ENCODE data around the gene UBAP1L.

UBAP1L gene

DNA sequence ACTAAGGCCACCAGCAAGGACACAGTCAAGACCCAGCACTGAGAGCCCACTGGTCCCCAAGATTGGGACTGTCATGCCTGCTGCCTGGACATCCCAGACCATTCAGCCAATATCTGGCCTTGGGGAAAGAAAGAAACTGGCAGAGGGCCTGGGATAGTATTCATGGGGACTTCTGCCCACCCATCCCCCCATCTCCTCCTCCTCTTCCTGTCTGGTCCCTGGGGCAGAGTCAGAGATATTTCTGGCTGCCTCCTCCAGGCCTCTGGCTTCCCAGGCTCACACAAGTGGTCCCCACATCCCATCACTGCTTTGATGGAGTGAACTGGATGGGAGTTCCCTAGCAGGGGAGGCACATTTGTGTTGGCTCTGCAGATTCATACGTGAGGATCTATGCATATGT, 43.0 kb downstream of the UBAP1L start:
- Histone ChIP-seq H3K9ac (ENCODE audit: low read depth, low read length) (no peak overlapping the region), H3K9me3 (ENCODE audit: insufficient read depth, low read depth, low read length) (no peaks in the 10 kb centered on the region), H3K4me3 (ENCODE audit: low read length) (no peak overlapping the region), H3K36me3 (ENCODE audit: insufficient read depth, low read length) (no peaks in the 10 kb centered on the region), H3K27ac (ENCODE audit: low read depth, low read length) (no peak overlapping the region), H3K27me3 (ENCODE audit: insufficient read depth, low read length) (no peaks in the 10 kb centered on the region), H3K4me1 (ENCODE audit: insufficient read depth, low read length) (peaks cover 16% of the 10 kb centered on the region)
- 71% methylated on average over 1 of the region's 1 CpG for whole genome bisulfite sequencing

- 77% methylated on average over 5 of the region's 5 CpGs for WGBS
These were observed 43.6 kb downstream of the UBAP1L start for GRCh38 chr15:65071381-65071811.

GRCh38 chr15:65069779-65070546, 45.0 kb downstream of the UBAP1L start:
- Histone ChIP-seq H3K9me3 (ENCODE audit: insufficient read depth, low read depth, low read length) (no peaks in the 10 kb centered on the region), H3K4me1 (ENCODE audit: insufficient read depth, low read length) (peaks cover 33% of the 10 kb centered on the region), H3K27ac (ENCODE audit: low read depth, low read length) (no peak overlapping the region), H3K36me3 (ENCODE audit: insufficient read depth, low read length) (no peaks in the 10 kb centered on the region), H3K27me3 (ENCODE audit: insufficient read depth, low read length) (no peaks in the 10 kb centered on the region), H3K4me3 (ENCODE audit: low read length) (no peak overlapping the region), H3K9ac (ENCODE audit: low read depth, low read length) (no peak overlapping the region)
- 95% methylated on average over 5 of the region's 5 CpGs for WGBS

More at GRCh38 chr15:65071381-65071811, 43.6 kb downstream of the UBAP1L start:
- Histone ChIP-seq H3K27ac (ENCODE audit: low read depth, low read length) (no peak overlapping the region), H3K4me1 (ENCODE audit: insufficient read depth, low read length) (peaks cover 21% of the 10 kb centered on the region), H3K9ac (ENCODE audit: low read depth, low read length) (no peak overlapping the region), H3K36me3 (ENCODE audit: insufficient read depth, low read length) (no peaks in the 10 kb centered on the region), H3K27me3 (ENCODE audit: insufficient read depth, low read length) (no peaks in the 10 kb centered on the region), H3K9me3 (ENCODE audit: insufficient read depth, low read depth, low read length) (no peaks in the 10 kb centered on the region), H3K4me3 (ENCODE audit: low read length) (no peak overlapping the region)

DNA sequence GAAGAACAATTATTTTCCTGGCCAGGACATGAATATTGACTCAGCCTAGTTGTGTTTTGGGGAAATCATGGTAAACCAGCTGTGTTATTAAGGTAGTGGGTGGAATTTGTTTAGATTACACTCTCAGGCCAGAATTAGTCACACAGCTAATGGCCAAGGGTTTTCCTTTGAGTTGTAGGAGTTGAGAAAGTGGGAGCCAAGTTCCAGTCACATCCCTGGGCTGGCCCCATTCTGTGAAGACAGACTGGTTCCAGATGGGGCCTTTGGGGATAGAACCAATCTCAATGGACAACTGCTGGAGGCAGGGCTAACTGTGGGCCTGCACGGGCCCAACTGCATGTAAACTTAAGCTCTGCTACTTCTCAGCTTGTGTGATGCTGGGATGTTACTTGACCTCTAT, 45.8 kb downstream of the UBAP1L start:
- no peak overlapping the region for H3K4me3 ChIP-seq (ENCODE audit: low read length)
- H3K9ac ChIP-seq (ENCODE audit: low read depth, low read length): no peak overlapping the region
- 85% methylated on average over 1 of the region's 1 CpG for WGBS
- H3K27me3 ChIP-seq (ENCODE audit: insufficient read depth, low read length): no peaks in the 10 kb centered on the region
- no peak overlapping the region for H3K27ac ChIP-seq (ENCODE audit: low read depth, low read length)
- H3K9me3 ChIP-seq (ENCODE audit: insufficient read depth, low read depth, low read length): no peaks in the 10 kb centered on the region
- H3K4me1 ChIP-seq (ENCODE audit: insufficient read depth, low read length): peaks cover 35% of the 10 kb centered on the region
- no peaks in the 10 kb centered on the region for H3K36me3 ChIP-seq (ENCODE audit: insufficient read depth, low read length)

GRCh38 chr15:65068403-65068788, 46.6 kb downstream of the UBAP1L start:
- Histone ChIP-seq H3K27ac (ENCODE audit: low read depth, low read length) (no peak overlapping the region), H3K27me3 (ENCODE audit: insufficient read depth, low read length) (no peaks in the 10 kb centered on the region), H3K4me1 (ENCODE audit: insufficient read depth, low read length) (peaks cover 35% of the 10 kb centered on the region), H3K9me3 (ENCODE audit: insufficient read depth, low read depth, low read length) (no peaks in the 10 kb centered on the region), H3K4me3 (ENCODE audit: low read length) (peak overlapping the region; percentile 69), H3K36me3 (ENCODE audit: insufficient read depth, low read length) (no peaks in the 10 kb centered on the region), H3K9ac (ENCODE audit: low read depth, low read length) (peak overlapping the region; percentile 70)
- WGBS: 59% methylated on average over 3 of the region's 3 CpGs

DNA sequence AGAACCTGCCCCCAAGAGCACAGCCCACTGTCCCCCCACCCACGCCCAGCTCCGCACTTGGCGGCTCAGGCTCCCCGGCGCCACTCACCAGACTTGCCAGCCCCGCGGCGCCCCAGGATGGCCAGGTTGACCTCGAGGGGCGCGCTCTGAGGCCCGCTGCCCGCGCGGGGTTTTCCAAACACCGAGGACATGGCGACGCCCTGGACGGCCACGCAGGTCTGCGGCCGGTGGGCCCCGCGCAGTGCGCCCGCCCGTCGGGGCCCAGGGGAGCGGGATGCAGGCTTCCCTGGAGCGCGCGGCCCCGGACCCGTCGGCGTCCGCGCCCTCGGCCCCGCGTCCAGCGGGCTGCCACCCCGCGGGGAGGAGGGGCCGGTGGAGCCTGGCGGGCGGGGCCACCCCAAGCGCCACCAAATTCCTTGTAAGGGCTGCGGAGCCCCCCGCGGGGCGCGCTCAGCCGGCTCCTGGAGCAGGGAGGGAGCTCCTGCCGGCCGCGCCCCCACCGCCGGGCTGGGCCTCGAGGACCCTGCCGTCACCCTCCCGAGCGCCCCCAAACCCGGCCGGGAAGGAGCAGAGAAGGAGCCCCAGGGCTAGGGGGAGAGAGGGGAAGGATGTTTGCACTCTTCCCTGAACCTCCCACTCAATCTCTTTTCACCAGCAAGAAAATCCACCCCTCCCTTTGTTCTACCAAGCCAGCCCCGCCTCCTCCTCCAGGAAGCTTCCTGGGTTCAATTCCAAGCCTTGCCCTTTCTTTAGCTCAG, 47.2 kb downstream of the UBAP1L start, which contains the start of gene RASL12:
RASL12 (minus strand) TSS at position 347 of the 758 bp plus-strand sequence; CDS start at position 191, 156 bp downstream.
- peaks cover 35% of the 10 kb centered on the region for H3K4me1 ChIP-seq (ENCODE audit: insufficient read depth, low read length)
- no peaks in the 10 kb centered on the region for H3K27me3 ChIP-seq (ENCODE audit: insufficient read depth, low read length)
- H3K9ac ChIP-seq (ENCODE audit: low read depth, low read length): peak within 1 kb of the TSS; percentile 70
- H3K4me3 ChIP-seq (ENCODE audit: low read length): peak within 1 kb of the TSS; percentile 69
- H3K9me3 ChIP-seq (ENCODE audit: insufficient read depth, low read depth, low read length): no peaks in the 10 kb centered on the region
- WGBS: under 1% methylated on average over 62 of the region's 66 CpGs
- peak within 1 kb of the TSS; percentile 70; the same call in 1 of the 2 replicates for H3K27ac ChIP-seq (ENCODE audit: low read depth, low read length)
- H3K36me3 ChIP-seq (ENCODE audit: insufficient read depth, low read length): no peaks in the 10 kb centered on the region

DNA sequence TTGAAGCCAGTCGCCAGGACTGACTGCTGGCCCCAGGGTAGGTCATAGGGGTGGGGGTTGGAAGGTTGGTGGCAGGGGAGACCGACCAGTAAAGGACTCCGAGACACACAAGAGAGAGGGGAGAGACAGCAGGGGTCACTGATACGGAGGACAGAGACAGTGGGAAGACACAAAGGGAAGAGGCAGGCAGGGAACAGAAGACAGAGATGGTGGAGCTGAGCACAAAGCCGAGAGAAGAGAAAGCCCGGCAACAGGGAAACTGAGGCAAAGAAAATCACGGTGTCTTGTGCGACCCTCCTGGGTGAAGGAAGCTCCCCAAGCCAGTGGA, 47.7 kb downstream of the UBAP1L start:
- peak overlapping the region; percentile 70 for H3K9ac ChIP-seq (ENCODE audit: low read depth, low read length)
- H3K4me1 ChIP-seq (ENCODE audit: insufficient read depth, low read length): peaks cover 34% of the 10 kb centered on the region
- peak overlapping the region; percentile 70; the same call in 1 of the 2 replicates for H3K27ac ChIP-seq (ENCODE audit: low read depth, low read length)
- no peaks in the 10 kb centered on the region for H3K27me3 ChIP-seq (ENCODE audit: insufficient read depth, low read length)
- H3K36me3 ChIP-seq (ENCODE audit: insufficient read depth, low read length): no peaks in the 10 kb centered on the region
- H3K4me3 ChIP-seq (ENCODE audit: low read length): peak overlapping the region; percentile 69
- H3K9me3 ChIP-seq (ENCODE audit: insufficient read depth, low read depth, low read length): no peaks in the 10 kb centered on the region
- WGBS: 2% methylated on average over 8 of the region's 8 CpGs

GRCh38 chr15:65066635-65067316, 48.2 kb downstream of the UBAP1L start:
- Histone ChIP-seq H3K9ac (ENCODE audit: low read depth, low read length) (peak overlapping the region; percentile 70), H3K4me3 (ENCODE audit: low read length) (peak overlapping the region; percentile 69), H3K9me3 (ENCODE audit: insufficient read depth, low read depth, low read length) (no peaks in the 10 kb centered on the region), H3K27me3 (ENCODE audit: insufficient read depth, low read length) (no peaks in the 10 kb centered on the region), H3K4me1 (ENCODE audit: insufficient read depth, low read length) (peaks cover 29% of the 10 kb centered on the region), H3K27ac (ENCODE audit: low read depth, low read length) (peak overlapping the region; percentile 70; the same call in 1 of the 2 replicates), H3K36me3 (ENCODE audit: insufficient read depth, low read length) (no peaks in the 10 kb centered on the region)
- 4% methylated on average over 8 of the region's 9 CpGs for WGBS

DNA sequence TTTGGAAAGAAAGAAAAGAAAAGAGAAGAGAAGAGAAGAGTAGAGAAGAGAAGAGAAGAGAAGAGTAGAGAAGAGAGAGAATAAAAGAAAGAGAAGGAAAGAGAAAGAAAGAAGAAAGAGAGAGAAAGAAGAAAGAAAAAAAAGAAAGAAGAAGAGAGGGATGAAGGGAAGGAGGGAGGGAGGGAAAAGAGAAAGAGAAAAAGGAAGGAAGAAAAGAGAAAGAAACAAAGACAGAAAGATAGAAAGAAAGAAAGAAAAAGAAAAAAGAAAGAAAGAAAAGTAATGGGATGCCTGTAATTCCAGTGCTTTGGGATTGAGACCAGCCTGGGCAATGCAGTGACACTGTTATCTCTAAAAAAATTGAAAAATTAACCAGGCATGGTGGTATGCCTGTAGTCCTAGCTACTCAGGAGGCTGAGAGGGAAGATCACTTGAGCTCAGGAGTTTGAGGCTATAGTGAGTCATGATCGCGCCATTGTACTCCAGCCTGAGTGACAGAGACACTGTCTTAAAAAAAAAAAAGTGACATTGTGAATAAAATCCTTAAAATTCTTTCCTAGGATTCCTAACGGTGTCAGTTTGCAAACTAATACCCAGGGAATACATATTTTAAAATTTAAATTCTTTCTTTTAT, 48.9 kb downstream of the UBAP1L start:
- no peaks in the 10 kb centered on the region for H3K36me3 ChIP-seq (ENCODE audit: insufficient read depth, low read length)
- H3K27me3 ChIP-seq (ENCODE audit: insufficient read depth, low read length): no peaks in the 10 kb centered on the region
- peak overlapping the region; percentile 69 for H3K4me3 ChIP-seq (ENCODE audit: low read length)
- peak overlapping the region; percentile 70; the same call in 1 of the 2 replicates for H3K27ac ChIP-seq (ENCODE audit: low read depth, low read length)
- H3K4me1 ChIP-seq (ENCODE audit: insufficient read depth, low read length): peaks cover 28% of the 10 kb centered on the region
- no peak overlapping the region for H3K9ac ChIP-seq (ENCODE audit: low read depth, low read length)
- WGBS: 41% methylated on average over 2 of the region's 3 CpGs
- no peaks in the 10 kb centered on the region for H3K9me3 ChIP-seq (ENCODE audit: insufficient read depth, low read depth, low read length)

GRCh38 chr15:65062726-65063125, 52.3 kb downstream of the UBAP1L start:
- no peak overlapping the region for H3K27ac ChIP-seq (ENCODE audit: low read depth, low read length)
- no peaks in the 10 kb centered on the region for H3K9me3 ChIP-seq (ENCODE audit: insufficient read depth, low read depth, low read length)
- no peaks in the 10 kb centered on the region for H3K27me3 ChIP-seq (ENCODE audit: insufficient read depth, low read length)
- no peak overlapping the region for H3K4me3 ChIP-seq (ENCODE audit: low read length)
- no peak overlapping the region for H3K9ac ChIP-seq (ENCODE audit: low read depth, low read length)
- 90% methylated on average over 5 of the region's 5 CpGs for WGBS
- H3K36me3 ChIP-seq (ENCODE audit: insufficient read depth, low read length): peaks cover 4% of the 10 kb centered on the region; the same call in 1 of the 2 replicates
- peaks cover 23% of the 10 kb centered on the region for H3K4me1 ChIP-seq (ENCODE audit: insufficient read depth, low read length)

Data from HUES64 (cell line).